Suppressor macrophage treated with lipopolysaccharide for 1 hour (primary cell): Measurements from ENCODE around the gene TJP2.

Source experiments
- DNase-seq, 3 donors: peaks; one replicate each; pipeline ENCODE4 v3.0.0-alpha.2; 2020 to 2022

Gene TJP2

DNA sequence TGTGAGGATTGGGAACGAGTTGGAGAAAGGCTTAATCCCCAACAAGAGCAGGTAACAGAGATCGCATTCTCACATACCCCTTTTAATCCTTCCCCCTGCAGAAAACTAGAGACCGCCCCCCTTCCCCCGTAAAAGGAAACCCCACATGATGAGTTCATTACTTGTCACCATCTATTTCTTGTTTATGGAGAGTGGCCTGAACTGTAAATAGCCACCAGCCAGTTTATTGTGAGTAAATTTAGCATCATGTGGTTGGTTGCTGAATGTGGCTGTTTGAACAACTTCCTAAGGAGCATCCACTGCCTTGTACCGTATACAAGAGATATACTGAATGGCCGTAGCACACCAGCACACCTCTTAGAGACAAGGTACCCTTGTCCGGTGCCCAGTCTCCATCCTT, 62.1 kb downstream of the TJP2 start:
- no peak for DNase-seq

DNA sequence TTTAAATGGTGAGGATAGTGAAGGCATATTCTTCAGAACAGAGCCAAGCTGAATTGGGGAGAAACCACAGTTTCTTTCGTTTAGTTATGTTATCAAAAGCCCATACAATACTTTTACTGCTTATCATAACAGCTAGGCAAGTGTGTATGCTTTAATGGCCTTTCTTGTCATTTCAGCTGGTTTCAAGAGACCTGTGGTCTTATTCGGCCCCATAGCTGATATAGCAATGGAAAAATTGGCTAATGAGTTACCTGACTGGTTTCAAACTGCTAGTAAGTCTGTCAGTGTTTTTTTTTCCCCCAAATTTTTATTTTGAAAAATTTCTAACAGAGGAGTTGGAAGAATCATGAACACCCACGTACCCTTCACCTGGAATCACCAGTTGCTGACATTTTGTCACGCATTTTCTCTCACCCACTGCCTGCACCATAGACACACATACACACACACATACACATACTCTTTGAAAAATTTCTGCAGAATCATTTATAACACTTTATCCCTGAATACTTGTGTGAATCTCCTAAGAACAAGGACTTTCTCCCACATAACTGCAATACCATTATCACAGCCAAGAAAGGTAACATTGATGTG, 63.7 kb downstream of the TJP2 start:
- no peak for DNase-seq

DNA sequence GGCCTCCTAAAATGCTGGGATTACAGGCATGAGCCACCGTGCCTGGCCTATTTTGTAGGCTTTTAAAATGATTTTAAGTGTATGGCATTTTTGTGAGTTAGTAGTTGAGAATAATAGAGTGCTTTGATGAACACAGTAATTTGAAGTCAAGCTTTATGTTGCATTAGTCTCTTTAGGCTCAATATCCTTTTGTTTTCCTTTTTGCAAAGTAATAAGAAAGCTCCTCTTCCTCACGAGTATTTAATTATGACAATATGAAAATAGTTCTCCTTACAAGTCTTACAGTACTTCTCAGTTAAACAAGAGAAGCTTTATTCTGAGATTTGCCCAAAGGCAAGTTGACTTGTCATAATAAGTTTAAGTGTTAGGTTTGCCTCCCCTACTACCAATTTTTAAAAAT, 69.0 kb downstream of the TJP2 start:
- no peak for DNase-seq

DNA sequence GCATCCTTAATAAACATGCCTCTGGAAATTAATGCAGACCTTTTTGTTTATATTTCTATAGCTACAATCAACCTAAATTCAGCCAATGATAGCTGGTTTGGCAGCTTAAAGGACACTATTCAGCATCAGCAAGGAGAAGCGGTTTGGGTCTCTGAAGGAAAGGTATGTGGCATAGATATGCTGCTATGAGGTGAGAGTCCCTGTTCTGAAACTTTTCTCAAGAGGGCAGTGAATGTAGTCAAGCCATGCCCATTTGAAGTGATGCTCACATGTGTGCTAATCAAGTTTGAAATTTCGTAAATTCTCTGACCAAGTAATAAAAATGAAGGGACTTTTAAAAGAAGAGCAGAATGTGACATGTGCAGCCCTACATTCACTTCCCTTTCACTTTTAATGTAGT, 72.6 kb downstream of the TJP2 start:
- DNase-seq, result no peak

DNA sequence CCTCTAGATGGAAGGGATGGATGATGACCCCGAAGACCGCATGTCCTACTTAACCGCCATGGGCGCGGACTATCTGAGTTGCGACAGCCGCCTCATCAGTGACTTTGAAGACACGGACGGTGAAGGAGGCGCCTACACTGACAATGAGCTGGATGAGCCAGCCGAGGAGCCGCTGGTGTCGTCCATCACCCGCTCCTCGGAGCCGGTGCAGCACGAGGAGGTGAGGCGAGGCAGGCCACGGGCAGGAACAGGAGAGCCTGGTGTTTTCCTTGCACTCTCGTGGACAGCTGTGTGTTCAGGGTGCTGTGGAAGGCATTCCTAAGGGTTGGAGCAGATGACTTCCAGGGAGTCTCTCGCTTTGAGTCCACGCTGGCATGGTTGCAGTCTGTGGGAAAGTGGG, 73.9 kb downstream of the TJP2 start:
- no peak for DNase-seq

DNA sequence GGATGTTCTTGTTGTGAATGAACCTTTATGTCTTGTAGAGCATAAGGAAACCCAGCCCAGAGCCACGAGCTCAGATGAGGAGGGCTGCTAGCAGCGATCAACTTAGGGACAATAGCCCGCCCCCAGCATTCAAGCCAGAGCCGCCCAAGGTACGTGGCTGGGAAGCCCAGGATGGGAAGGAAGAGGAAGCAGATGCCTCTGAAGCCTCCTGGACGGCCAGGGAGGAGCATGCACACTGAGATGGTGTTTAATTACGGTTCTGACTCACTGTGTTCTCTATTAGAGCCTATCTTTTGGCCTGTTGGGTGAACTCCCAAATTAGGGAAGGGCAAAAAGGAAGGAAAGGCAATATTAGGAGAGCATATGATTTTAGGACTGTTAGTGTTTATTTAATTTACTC, 75.3 kb downstream of the TJP2 start:
- DNase-seq, result no peak

DNA sequence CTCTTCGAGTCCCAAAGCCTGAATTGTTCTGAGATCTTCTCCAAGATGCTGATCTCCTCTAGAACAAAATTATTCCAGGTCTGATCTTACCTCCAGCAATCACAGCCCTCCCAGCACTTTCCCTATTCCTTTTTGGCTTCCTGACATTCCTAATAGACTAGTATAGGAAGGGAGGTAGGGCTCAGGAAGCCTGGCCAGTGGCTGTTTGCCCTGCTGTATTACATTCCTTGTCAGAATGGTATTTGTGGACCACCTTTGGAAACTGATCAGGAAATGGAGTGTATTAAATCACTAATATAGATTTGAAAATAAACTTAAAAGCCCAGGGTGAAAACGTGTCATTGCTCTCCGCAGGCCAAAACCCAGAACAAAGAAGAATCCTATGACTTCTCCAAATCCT, 76.6 kb downstream of the TJP2 start:
- no peak for DNase-seq

DNA sequence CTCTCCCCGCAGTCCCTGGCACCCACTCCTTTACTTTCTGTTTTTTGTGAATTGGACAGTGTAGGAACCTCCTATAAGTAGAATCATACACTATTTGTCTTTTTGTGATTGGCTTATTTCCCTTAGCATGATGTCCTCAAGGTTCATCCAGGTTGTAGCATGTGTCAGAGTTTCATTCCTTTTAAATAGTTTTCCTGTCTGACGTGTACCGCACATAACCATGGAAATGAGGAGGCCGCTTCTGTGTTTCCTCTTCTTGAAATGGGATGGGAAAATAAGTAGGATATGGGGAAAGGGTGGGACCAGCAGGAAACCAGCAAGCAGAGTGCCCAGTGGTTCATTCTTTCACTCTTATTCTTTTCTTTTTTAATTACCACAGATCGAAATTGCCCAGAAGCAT, 78.4 kb downstream of the TJP2 start:
- DNase-seq, result no peak

DNA sequence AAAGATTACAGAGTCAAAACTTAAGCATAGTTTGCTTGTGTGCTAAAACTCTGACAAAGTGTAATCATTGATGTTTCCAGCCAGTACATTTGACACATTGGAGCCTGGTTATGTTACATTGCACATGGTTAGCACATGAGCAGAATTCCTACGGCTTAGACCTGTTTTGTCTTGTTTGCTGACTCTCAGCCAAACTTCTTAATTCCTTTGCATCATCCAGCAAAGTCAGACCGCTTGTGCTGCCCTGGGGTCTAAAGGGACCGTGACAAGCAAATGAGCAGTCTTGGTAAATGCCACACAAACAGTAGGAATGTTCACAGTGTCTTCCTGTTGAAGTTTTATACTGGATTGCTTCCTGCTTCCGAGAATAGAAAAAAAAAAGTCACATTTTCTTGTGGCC, 79.0 kb downstream of the TJP2 start:
- DNase-seq, result no peak

DNA sequence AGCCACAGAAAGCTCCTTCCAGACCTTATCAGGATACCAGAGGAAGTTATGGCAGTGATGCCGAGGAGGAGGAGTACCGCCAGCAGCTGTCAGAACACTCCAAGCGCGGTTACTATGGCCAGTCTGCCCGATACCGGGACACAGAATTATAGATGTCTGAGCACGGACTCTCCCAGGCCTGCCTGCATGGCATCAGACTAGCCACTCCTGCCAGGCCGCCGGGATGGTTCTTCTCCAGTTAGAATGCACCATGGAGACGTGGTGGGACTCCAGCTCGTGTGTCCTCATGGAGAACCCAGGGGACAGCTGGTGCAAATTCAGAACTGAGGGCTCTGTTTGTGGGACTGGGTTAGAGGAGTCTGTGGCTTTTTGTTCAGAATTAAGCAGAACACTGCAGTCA, 80.1 kb downstream of the TJP2 start:
- no peak for DNase-seq

DNA sequence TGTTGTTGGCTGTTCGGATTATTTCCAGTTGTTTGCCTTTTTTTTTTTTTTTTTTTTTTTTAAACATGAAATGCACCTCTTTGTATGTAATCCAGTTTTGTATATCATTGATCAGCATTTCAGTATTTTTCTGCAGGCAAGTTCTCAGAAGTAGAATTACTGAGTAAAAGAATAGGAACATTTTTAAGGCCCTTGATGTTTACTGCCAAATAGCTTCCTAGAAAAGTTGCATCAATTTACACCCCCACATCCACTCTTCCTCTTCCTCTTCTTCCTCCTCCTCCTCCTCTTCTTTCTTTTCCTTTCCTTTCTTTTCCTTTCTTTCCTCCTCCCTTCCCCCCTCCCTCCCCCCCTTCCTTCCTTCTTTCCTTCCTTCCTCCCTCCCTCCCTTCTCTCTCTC, 81.5 kb downstream of the TJP2 start:
- DNase-seq, result no peak

DNA sequence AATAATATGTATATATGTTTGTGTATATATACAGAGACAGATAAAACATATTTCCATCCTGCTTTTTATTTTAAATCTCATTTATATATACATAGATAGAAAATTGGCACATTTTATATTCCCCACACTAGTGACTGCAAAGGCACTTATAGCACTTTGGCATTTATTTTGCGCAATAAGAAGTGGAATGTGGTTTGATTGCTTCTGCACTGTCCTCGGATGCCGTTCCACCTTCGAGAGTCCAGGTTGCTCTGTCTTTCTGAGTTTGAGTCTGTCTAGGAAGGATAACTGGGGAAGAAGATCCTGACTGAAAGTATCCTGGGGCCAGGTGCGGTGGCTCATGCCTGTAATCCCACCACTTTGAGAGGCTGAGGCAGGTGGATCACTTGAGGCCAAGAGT, 84.5 kb downstream of the TJP2 start:
- DNase-seq, result no peak

DNA sequence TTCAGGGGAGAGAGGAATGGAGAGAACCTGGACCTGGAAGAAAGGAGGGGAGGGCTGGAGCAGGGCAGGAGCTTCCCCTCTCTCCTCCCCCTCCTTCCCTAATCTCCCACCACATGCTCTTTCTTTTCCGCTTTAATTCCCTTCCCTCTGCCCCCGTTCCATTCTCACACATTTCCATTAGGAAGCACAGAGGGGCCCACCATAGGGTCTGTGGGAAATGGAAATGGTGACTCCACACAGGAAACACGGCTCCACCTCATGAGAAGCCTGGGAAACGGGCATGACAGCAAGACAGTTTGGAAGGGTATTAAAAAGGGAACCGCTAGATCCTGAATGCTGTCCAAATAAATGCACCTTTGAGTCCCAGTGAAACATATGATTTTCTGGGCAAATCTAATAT, 86.1 kb downstream of the TJP2 start:
- no peak for DNase-seq

DNA sequence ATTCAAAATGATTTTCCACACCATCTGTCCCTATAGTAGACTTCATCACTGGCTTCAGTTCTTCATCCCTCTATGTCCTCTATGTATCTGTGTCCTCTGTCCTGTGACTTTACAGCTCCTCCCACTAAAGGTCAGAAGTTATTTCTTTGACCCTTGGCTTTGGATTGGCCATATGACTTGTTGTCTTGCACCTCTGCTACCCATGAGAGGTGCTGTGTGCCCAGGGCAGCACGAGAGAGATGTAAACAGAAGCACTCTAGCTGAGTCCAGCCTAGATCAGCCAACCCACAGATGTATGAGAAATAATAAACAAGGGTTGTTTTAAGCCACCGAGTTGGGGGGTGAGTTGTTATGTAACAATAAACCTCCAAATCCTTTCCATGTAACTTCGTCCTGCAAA, 87.6 kb downstream of the TJP2 start:
- no peak for DNase-seq

DNA sequence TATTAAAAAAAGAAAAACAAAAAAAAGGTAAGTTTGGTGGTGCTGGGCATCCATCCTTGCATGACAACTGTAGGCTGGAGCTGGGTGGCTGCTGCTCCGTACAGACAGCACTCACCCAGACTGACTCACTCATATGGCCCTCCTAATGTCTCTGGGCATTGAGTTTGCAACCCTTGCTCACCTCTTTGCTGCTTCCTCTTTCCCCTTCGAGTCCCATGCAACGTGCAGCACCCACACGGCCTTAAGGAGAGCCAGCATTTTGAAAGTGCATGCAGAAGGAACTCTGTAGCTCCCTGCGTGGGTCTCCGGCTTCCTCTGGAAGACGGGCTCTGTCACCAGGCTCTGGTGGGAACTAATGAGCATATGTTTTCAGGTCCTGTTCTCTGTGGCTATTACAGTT, 90.4 kb downstream of the TJP2 start:
- DNase-seq, result peak; percentile 78 to 83 (median 81)

DNA sequence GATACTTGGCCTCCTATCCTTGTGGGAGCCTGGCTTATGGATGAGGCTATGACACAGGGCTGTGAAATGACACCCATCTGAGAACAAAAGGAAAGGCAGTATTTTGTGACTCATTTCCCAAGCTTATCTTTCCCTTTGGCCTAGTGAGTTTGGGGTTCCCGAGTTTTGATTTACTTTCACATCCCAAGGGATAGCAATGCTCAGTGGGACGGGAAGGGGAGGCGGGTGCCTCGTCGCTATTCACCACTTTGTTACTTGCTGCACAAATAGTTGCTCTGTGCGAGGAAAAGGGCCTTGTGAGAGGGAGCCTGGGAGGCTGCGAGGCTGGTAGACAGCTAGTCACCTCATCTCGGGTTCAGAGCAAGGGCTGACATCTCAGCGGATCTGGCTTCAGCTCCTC, 91.8 kb downstream of the TJP2 start:
- no peak for DNase-seq

DNA sequence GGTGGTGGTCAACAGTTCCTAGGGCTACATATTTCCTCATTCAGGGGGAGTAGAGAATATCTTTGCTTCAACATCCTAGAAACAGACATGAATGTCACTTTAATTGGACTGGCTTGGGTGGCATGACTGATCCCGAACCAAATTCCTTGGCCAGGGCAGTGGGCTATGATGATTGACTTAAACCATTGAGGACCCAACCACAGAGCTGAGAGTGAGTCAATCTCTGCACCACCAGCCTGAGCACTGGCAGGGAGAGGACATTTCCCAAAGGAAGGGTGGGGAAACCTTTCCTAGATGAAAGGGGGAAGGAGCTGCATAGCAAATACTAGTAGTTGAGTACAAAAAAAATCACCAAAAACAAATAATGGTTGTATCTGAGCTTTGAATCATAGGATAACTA, 98.1 kb downstream of the TJP2 start:
- no peak for DNase-seq

DNA sequence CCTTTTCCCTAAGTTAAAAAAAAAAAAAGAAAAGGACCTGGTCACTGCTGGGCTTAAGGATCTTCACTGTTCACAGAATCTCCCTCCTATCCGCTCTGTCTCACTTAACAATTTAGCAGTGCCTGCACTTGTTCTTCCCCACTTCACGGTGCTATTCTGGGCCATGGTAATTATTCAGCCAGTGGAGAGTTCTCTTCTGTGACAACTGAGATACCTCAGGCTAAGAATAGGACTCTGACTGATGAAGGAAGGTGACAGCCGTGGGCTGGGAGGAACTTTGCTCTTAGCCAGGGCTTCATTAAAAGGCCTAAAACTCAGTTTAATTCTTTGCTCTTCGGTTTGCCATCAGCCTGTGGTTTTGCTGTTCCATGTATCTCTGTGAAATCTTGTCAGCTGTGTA, 99.1 kb downstream of the TJP2 start:
- DNase-seq, result no peak

DNA sequence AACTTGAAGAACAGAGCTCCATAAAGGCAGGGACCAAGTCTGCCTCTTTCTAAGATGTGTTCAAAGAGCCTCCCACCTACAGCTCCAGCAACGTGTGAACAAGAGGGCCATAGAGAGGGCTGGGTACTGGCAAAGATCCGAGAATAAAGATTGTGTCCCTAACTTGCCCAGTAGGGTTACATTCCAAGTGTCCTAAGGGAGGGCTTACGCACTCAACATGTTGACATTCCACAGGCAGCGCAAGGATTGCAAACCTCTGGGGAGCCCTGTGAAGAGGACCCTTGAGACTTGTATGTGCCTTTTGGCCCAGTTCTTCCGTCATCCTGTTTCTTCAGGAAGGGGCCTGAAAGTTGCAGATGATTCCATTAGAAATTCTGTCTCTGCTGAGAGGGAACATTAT, 102.7 kb downstream of the TJP2 start:
- DNase-seq, result no peak

DNA sequence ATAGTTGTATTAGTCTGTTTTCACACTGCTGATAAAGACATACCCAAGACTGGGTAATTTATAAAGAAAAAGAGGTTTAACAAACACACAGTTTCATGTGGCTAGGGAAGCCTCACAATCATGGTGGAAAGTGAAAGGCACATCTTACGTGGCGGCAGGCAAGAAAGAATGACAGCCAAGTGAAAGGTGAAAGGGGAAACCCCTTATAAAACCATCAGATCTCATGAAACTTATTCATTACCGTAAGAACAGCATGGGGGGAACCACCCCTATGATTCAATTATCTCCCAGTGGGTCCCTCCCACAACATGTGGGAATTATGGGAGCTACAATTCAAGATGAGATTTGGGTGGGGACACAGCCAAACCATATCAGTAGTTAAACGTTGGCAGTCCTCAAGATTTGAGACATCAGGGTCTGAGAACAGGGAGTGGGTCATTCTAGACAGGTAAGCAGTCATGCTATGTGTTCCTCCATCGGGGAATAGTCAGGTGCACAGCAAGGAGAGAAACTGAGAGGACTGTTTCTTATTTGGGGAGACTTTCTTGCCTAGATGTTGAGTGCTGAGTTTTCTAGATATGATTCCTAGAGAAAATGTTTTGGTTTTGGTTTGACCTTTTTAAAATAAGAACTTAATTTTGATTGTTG, 105.1 kb downstream of the TJP2 start:
- no peak for DNase-seq

DNA sequence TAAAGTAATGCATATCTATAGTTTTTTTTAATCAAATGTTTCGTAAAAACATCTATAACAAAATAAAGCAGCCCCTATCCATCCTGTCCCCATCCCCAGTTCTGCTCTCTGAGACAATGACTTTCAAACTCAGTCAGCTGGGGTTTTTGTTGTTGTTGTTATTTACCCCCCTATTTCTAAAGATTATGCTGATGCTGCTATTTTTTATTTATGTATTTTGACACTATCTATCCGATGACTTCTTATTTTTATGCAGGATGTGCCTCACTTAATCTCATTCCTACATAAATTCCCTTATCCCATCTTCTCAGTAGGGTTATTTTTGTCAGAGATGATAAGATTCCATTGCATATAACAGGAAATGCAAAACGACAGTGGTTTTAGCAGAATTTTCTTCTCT, 105.7 kb downstream of the TJP2 start:
- no peak for DNase-seq

DNA sequence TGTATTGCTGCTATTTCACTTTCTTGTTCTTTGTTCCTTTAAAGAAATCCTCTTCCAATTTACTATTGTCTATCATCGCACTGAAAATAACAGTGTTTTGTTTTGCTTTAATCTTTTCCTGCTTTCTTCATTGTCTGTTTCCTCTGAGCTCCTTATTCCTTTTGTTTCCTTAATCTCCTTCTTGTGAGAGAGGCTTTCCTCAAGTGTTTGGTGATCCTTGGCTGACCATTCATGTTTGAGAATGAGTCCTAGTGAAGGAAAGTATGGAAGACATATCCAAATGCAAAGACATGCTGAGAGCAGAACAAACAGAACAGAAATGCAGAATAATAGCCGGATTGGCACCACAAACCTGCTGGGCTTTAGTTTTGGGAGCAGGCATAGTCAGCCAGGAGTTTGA, 108.9 kb downstream of the TJP2 start:
- no peak for DNase-seq

DNA sequence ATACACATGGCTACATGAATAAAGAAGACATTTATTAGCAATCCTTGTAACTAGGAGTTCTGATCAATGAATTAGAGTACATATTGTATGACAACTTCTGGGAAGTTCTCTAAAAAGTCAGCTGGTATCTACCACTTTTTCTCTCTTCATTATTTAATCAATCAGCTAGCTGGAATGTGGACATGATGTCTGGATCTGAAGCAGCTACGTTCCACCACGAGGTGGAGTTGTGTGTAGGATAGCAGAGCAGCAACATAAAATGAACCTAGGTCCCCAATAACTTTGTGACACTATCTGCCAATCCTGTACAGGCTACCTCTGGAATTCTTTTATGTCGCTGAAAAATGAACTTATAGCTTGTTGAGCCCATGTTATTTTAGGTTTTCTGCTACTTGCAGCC, 118.0 kb downstream of the TJP2 start:
- no peak for DNase-seq

DNA sequence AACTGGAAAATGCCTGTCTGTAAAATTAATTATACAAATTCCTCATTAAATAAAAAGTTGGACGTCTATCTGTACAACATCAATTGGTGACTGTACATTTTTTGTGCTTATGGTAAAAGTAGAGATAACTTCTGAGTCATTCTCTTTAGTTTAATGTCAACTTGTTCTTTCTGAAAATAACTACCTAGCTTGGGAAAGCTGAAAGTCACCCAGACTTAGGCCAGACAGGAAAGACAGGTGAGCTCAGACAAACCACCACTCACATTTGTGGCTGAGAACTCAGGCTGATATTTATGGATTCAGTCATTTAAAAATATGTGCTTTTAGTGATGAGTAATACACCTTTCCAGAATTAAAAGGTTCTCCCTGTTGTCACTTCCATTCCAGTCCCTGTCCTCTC, 119.1 kb downstream of the TJP2 start:
- DNase-seq, result no peak

DNA sequence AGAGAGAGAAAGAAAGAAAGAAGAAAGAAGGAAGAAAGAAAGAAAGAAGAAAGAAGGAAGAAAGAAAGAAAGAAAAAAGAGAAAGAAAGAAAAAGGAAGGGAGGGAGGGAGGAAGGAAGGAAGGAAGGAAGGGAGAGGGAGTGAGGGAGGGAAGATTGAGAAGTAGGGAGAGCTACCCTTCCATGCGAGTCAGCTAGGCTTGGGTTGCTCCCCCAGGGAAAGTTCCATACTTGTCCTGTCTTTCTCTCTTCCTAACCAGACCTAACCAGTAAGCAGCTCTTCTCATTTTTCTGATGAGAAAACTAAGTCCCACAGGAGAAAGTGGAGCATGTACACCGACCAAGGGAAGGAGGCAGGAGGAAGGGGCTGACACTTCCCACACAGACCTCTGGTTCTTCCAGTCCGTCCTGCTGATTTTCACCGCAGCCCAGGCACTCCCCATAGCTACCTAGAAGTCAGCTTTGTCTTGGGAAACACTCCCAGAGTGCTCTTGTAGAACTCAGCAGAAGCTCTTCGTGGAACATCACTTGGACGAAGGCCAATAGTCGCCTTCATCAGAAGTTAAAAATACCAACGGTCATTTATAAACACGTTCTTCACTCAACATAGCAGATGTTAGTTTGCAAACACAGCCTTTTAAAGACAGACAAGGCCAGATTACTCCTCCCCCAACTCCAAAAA, 121.9 kb downstream of the TJP2 start:
- no peak for DNase-seq
